Testis (tissue), 2 donors: ENCODE results near the gene SLC22A12.

Source experiments
- POLR2A ChIP-seq: fragments of 450-650 bp; IDR thresholded peaks from one replicate; pipeline ENCODE4 v1.6.1; 2017; ENCODE audit warnings: antibody characterized with exemption, mild to moderate bottlenecking, moderate library complexity
- TF ChIP-seq, protein P1 (sequence below), 3 experiments: fragments of 450-650 bp in 2 of 3; fragments of 200-600 bp in 1 of 3; sonication (generic) in 1 of 3; IDR thresholded peaks; one replicate each; pipeline ENCODE4 v1.5.1; 2016 to 2019; ENCODE audit warnings: antibody characterized with exemption in 3 of 3, mild to moderate bottlenecking in 2 of 3, moderate library complexity in 1 of 3

DNA sequence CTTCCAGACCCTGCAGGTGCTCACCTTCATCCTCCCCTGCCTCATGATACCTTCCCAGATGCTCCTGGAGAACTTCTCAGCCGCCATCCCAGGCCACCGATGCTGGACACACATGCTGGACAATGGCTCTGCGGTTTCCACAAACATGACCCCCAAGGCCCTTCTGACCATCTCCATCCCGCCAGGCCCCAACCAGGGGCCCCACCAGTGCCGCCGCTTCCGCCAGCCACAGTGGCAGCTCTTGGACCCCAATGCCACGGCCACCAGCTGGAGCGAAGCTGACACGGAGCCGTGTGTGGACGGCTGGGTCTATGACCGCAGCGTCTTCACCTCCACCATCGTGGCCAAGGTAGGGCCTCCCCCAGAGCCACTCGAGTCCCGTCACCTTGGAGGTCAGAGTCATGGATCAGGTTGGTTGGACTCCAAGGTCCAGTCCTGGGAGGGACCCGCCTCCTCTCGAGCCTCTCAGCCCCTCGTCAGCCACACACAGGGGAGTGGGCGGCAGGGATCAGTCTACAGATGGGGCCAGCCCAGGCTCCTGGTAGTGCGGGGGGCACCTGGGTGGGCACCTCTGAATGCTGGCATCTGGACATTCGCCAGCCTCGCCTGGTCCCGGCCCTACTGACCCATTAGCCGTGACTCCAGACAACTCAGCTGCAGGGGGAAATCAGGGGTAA is 34.8 kb upstream of the SLC22A12 start:
- TF ChIP-seq POLR2A = no peak
- TF ChIP-seq, protein P1, sequence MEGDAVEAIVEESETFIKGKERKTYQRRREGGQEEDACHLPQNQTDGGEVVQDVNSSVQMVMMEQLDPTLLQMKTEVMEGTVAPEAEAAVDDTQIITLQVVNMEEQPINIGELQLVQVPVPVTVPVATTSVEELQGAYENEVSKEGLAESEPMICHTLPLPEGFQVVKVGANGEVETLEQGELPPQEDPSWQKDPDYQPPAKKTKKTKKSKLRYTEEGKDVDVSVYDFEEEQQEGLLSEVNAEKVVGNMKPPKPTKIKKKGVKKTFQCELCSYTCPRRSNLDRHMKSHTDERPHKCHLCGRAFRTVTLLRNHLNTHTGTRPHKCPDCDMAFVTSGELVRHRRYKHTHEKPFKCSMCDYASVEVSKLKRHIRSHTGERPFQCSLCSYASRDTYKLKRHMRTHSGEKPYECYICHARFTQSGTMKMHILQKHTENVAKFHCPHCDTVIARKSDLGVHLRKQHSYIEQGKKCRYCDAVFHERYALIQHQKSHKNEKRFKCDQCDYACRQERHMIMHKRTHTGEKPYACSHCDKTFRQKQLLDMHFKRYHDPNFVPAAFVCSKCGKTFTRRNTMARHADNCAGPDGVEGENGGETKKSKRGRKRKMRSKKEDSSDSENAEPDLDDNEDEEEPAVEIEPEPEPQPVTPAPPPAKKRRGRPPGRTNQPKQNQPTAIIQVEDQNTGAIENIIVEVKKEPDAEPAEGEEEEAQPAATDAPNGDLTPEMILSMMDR (IDR thresholded peaks at IDR 0.05) = no peak
